Raji (cell line): Measurements from ENCODE around the gene ATXN2L.
A peak's percentile ranks its signal among the peaks of the same experiment; 100 is the strongest.

Experiments
- POLR2A ChIP-seq: IDR thresholded peaks from 2 replicates; pipeline ENCODE4 v1.6.1; 2011; ENCODE audit warnings: low read depth, low read length, control low read depth; ENCODE audit not compliant: insufficient read depth

Gene ATXN2L

GRCh38 chr16:28822520-28823290 is at the start of gene ATXN2L:
TSS of gene ATXN2L (plus strand) at chr16:28822999. CDS start at chr16:28823260, 261 bp downstream.
- peak; percentile 94 for TF ChIP-seq POLR2A

GRCh38 chr16:28820016-28820415 is 2.8 kb upstream of the ATXN2L start:
- TF ChIP-seq POLR2A = peak; percentile 8; the same call in 1 of the 2 replicates

DNA sequence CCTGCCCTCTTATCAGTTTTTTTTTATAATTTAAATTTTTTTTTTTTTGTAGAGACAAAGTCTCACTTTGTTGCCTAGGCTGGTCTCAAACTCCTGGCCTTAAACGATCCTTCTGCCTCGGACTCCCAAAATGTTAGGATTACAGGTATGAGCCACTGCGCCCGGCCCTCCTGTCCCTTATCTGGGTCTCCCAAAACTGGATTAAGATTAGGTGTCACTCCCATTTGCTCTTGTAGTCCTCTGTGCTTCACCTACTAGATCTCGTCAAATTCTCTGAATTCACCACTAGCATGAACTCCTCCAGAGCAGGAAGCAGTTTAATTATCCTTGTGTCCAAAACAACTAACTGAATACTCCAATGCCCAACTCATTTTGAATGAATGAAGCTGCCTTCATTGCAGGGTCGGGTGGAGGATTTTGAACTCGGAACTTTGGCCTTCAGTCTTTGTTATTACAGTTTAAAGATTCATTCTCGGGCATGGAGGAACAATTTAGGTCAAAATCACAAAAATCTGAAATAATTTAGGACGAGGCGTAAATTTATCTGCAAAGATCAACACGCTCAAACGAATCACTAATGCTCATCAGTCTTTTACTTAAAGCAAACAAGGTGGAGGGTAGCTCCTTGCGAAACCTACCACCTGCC is 802 bp upstream of the ATXN2L start:
- no peak for TF ChIP-seq POLR2A

GRCh38 chr16:28823291-28823872 is 583 bp downstream of the ATXN2L start:
- TF ChIP-seq POLR2A = no peak

- peak; percentile 79 for TF ChIP-seq POLR2A
Measured at GRCh38 chr16:28823873-28824716, 1.3 kb downstream of the ATXN2L start.

DNA sequence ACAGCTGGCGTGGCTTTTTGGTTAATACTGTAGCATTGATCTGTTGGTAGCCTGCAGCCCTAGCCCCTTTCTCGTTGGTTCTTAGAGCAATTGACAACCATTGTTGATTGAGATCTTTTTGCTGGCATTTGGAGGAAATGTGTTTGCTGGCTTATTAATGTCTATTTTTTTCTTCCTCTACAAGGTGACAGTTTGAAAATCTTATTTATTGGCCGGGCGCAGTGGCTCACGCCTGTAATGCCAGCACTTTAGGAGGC is 1.8 kb downstream of the ATXN2L start:
- no peak for TF ChIP-seq POLR2A

DNA sequence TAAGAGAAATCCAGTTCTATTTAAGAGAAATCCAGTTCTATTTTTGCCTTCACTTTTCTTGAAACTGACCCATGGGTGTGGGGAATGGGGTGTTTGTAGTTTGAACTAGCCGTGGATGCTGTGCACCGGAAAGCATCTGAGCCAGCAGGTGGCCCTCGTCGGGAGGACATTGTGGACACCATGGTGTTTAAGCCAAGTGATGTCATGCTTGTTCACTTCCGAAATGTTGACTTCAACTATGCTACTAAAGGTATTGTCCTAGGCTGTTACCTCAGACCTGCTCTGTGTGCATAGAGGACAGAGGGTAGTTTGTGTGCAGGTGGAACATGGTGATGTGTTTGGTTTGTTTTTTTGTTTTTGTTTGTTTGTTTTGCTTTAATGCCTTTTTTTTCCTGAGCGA is 3.3 kb downstream of the ATXN2L start:
- TF ChIP-seq POLR2A = no peak

- TF ChIP-seq POLR2A = no peak
Measured at GRCh38 chr16:28829747-28830146, 6.9 kb downstream of the ATXN2L start.

- no peak for TF ChIP-seq POLR2A
Measured at GRCh38 chr16:28830531-28830930, 7.7 kb downstream of the ATXN2L start.

GRCh38 chr16:28834349-28834748 is 11.6 kb downstream of the ATXN2L start:
- no peak for TF ChIP-seq POLR2A

- no peak for TF ChIP-seq POLR2A
Measured at GRCh38 chr16:28834873-28835863, 12.4 kb downstream of the ATXN2L start.

DNA sequence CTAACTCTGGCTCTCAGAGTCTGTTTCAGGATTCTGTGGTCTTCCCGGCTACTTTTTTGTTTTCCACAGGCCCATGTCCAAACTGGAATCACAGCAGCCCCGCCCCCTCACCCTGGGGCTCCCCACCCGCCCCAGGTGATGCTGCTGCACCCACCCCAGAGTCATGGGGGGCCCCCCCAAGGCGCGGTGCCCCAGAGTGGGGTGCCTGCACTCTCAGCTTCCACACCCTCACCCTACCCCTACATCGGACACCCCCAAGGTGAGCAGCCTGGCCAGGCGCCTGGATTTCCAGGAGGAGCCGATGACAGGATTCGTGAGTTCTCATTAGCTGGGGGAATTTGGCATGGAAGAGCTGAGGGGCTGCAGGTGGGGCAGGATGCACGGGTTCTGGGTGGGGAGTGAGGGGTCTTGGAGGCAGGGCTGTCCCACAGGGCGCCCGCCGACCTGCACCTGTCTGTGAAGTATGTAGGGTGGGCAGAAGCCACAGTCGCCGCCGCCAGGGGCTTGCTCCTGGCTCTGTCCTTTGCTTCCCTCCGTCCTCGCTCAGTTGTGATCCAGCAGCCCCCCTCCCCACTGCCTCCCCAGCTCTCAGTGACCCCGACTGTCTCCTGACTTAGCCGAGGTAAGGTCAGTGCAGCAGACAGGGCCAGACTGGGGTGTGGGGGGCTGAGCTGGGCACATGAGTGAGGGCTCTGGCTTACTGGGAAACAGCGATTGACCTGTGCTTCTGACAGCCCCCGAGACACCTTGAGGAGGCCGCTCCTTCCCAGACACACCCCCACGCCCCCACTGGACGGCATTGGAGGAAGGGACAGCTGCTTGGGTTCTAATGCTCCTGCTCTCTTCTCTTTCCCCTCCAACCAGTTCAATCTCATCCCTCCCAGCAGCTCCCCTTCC is 13.3 kb downstream of the ATXN2L start:
- no peak for TF ChIP-seq POLR2A

DNA sequence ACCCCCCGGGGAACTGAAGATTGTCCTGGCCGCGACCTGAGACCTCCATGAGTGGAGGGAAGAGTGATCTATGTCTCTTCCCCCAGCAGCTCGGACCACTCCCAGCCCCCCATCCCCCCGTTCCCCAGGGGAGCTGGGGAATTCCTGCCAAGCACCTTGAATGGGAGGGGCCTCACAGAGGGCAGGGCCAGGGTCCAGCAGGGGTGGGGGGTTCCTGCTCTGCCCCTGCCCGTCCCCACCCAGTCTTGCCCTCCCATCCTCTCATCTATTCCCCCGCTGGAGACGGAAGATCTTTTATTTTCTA is 13.9 kb downstream of the ATXN2L start:
- no peak for TF ChIP-seq POLR2A
